Activated T-cell treated with anti-CD3 and anti-CD28 coated beads, Interleukin-2, amount 50 U/mL, for 24 hours (primary cell): ENCODE measurements around the gene ALDH1L1.
A peak's percentile ranks its signal among the peaks of the same experiment; 100 is the strongest.

ENCODE experiments used
- DNase-seq: peaks from one replicate; pipeline ENCODE4 v3.0.0-alpha.2; 2020
- H3K27ac Mint-ChIP-seq: 2 replicates; pipeline ENCODE4 v1.8.0; 2020; ENCODE audit warnings: mild to moderate bottlenecking, mixed read lengths
- H3K27me3 Mint-ChIP-seq: 2 replicates; pipeline ENCODE4 v1.8.0; 2020; ENCODE audit warnings: mixed read lengths
- H3K36me3 Mint-ChIP-seq: 2 replicates; pipeline ENCODE4 v1.8.0; 2020; ENCODE audit warnings: low read depth, mixed read lengths
- H3K4me1 Mint-ChIP-seq: 2 replicates; pipeline ENCODE4 v1.8.0; 2020; ENCODE audit warnings: low read depth, mixed read lengths
- H3K4me3 Mint-ChIP-seq: 2 replicates; pipeline ENCODE4 v1.8.0; 2020; ENCODE audit warnings: mild to moderate bottlenecking, moderate library complexity, mixed read lengths
- H3K9me3 Mint-ChIP-seq: 2 replicates; pipeline ENCODE4 v1.8.0; 2020; ENCODE audit warnings: mixed read lengths

The ALDH1L1 gene

DNA sequence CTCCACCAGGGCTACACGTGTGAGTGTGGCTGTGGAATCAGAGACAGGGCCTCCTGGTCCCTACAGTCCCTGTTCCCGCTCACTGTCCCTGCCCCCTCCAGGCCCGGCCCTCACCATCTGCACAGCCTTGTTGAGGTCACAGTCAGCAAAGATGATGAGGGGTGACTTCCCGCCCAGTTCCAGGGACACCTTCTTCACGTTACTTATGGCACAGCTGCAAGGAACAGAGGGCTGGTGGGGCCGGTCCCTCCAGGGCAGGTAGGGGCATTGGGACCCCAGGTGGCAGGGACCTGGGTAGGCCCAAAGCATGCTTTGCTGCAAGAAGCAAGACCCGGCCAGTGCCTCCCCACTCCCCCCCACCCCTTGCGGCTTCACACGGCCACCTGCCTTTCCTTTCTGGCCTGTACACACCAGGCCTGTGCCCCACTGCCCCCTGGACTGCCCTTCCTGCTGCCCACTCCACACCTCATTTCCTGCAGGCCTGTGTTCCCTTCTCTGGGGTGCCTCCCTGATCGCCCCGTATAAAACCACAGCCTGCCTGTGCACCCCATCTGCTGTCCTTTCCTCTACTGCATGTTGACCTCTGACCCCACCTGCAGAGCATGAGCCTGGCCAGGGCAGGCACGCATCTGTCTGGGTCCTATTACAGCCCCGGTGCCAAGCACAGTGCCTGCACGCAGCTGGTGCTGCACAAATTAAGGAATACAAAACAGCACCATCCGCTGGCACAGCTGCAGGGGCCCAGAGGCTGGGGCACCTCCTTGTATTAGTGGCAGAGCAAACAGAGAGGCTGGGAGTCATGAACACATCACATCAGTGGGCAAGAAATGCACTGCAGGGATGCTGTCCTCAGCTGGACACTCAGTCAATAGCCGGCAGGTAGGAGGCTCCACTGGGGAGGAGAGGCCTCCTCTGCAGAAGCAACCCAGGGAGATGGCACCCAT, 65.7 kb downstream of the ALDH1L1 start:
- H3K9me3 Mint-ChIP-seq, result no peaks in the 10 kb centered on the region
- H3K4me1 Mint-ChIP-seq, result no peaks in the 10 kb centered on the region
- DNase-seq, result peak; percentile 21
- no peak overlapping the region for H3K4me3 Mint-ChIP-seq
- H3K27ac Mint-ChIP-seq, result no peak overlapping the region
- no peaks in the 10 kb centered on the region for H3K27me3 Mint-ChIP-seq
- H3K36me3 Mint-ChIP-seq, result no peaks in the 10 kb centered on the region

DNA sequence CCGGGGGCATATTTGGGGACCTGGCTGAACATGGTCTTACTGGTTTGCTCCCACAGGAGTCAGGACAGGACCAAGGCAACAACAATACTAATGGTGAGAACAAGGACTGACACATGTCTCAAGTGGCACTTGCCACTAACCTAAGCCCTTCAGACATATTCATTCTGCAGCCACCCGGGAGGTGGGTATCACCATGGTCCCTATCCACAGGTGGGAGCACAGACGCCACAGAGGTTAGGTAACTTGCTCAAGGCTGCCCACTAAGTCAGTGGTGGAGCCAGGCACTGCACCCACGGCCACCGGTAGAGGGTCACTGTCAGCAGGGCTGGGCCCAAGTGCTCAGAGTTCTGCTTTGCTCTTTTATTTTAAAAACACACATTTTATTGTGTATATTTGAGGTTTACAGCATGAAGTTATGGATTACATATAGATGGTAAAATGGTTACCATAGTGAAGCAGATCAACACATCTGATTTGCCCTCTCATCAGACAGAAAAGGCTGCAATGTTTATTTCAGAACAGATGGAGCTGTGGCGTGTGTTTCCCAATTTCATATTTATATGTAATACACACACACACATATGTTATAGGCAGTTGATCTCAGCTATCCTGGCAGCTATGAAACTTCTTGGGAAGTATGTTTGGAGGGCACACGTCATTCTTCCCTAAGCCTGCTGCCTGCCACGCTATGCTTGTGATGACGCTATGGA, 66.5 kb downstream of the ALDH1L1 start:
- H3K27me3 Mint-ChIP-seq, result no peaks in the 10 kb centered on the region
- H3K9me3 Mint-ChIP-seq, result no peaks in the 10 kb centered on the region
- no peaks in the 10 kb centered on the region for H3K36me3 Mint-ChIP-seq
- H3K4me3 Mint-ChIP-seq, result no peak overlapping the region
- DNase-seq, result peak; percentile 30
- H3K4me1 Mint-ChIP-seq, result no peaks in the 10 kb centered on the region
- no peak overlapping the region for H3K27ac Mint-ChIP-seq

DNA sequence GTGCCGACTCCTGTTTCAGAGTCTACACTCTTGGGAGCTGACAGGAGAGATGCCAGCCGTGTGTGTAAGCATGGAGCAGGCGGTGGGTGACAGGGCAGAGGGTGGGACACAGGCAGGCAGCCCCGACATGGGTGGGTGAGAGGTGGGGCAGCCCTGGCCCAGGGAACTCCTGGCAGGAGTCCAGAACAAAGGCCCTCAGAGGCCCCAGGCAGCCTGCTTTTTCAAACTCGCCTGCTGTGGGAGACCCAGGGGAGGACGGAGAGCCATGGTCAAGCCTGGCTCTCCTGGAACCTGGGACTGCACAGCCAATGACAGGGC, 67.2 kb downstream of the ALDH1L1 start:
- H3K27ac Mint-ChIP-seq, result no peak overlapping the region
- peak; percentile 6 for DNase-seq
- no peaks in the 10 kb centered on the region for H3K4me1 Mint-ChIP-seq
- no peaks in the 10 kb centered on the region for H3K36me3 Mint-ChIP-seq
- H3K27me3 Mint-ChIP-seq, result no peaks in the 10 kb centered on the region
- no peaks in the 10 kb centered on the region for H3K9me3 Mint-ChIP-seq
- no peak overlapping the region for H3K4me3 Mint-ChIP-seq

DNA sequence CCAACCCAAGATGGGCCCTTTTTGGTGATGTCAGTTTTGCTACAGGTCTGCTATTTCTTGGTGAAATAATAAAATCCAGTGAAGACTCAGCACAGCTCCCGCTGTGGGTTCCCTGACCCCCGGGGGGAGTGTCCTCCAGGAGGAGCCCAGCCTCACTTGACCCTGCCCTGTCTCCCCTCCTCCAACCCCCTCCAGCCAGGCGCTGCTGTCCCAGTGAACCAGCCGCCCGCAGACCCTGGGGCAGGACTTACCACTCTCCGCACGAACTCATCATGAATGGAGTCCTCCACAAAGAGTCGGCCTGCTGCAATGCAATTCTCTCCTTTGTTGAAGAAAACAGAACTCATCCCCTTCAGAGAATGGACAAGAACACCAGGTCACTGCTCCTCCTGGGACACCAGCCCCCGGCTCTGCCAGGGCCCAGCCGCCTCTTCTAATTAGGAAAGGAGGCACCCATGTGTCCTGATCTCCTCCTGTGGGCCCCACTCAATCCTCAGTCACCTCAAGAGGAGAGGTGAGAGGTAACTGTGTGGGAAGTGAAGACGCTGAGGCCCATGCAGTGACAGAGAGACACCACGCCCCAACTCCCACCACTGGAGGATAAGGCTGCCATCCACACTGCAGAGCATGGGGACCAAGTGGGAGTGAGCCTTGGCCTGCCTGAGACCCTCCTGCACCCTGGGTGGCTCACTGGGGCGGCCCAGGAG, 67.7 kb downstream of the ALDH1L1 start:
- DNase-seq, result peak; percentile 19
- H3K27me3 Mint-ChIP-seq, result no peaks in the 10 kb centered on the region
- no peaks in the 10 kb centered on the region for H3K9me3 Mint-ChIP-seq
- no peaks in the 10 kb centered on the region for H3K36me3 Mint-ChIP-seq
- H3K4me1 Mint-ChIP-seq, result no peaks in the 10 kb centered on the region
- H3K4me3 Mint-ChIP-seq, result no peak overlapping the region
- H3K27ac Mint-ChIP-seq, result no peak overlapping the region

DNA sequence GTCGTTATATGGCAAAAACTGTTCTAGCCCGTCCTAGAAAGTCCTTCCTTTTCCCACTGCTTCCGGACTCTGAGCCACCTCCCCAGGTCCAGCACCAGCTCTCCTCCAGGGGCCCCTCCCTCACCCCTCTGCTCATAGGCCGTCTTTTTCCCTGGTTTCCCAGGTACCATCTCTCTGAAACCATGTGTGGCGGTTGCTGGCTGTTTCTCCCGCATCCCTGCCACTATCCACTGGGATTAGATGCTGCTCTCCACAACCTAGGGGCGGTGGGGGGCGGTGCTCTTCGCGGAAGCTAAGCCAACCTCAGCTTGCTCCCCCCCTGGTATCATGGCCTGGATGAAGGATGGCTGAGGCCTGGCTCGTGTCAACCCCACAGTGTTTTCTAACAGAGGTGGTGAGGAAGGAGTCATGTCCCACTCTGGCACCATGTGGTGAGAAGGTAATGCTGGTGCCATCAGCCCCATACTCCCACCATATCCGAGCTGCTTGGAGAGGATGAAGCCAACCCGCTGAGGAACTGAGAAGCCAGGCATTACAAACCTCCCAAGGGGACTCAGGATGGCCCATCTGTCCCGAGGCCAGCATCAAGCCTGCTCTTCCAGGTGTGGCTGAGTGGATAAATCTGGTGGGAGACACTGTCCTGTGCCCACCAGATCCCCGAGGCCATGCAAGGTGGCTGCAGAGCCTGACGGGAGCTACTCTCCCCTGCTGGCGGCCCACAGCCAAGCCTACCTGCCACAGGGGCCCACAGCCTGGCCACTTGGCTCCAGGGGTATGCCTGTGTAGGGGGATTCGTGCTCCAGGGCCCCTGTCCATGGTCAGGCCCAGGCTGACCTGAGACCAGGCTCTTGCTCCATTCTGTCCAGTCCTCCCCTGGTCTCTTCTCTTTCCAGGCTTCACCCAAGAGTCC, 68.6 kb downstream of the ALDH1L1 start:
- Mint-ChIP-seq H3K4me1 (no peaks in the 10 kb centered on the region), H3K9me3 (no peaks in the 10 kb centered on the region), H3K36me3 (no peaks in the 10 kb centered on the region), H3K27me3 (no peaks in the 10 kb centered on the region), H3K4me3 (no peak overlapping the region), H3K27ac (no peak overlapping the region)
- DNase-seq, result peak; percentile 22

DNA sequence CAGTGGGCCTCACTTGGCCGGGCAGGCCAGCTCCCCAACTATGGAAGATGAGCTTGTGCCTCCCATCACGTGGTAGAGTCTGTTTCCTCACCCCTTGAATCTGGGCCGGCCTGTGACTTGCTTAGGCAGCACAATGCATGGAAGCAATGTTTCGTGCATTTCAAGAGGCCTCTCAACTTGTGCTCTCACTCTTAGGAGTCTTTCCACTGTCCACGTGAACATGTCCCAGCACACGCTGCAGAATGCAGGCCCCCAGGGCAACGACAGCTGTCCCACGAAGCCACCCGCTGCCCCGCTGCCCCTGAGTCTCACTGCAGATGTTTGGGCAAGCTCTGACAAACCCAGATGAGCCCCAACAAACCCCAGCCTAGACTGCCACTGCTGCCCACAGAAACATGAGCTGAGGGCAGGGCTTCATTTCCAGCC, 69.2 kb downstream of the ALDH1L1 start:
- H3K4me1 Mint-ChIP-seq, result no peaks in the 10 kb centered on the region
- peak; percentile 11 for DNase-seq
- H3K27me3 Mint-ChIP-seq, result no peaks in the 10 kb centered on the region
- H3K4me3 Mint-ChIP-seq, result no peak overlapping the region
- no peak overlapping the region for H3K27ac Mint-ChIP-seq
- no peaks in the 10 kb centered on the region for H3K36me3 Mint-ChIP-seq
- H3K9me3 Mint-ChIP-seq, result no peaks in the 10 kb centered on the region

DNA sequence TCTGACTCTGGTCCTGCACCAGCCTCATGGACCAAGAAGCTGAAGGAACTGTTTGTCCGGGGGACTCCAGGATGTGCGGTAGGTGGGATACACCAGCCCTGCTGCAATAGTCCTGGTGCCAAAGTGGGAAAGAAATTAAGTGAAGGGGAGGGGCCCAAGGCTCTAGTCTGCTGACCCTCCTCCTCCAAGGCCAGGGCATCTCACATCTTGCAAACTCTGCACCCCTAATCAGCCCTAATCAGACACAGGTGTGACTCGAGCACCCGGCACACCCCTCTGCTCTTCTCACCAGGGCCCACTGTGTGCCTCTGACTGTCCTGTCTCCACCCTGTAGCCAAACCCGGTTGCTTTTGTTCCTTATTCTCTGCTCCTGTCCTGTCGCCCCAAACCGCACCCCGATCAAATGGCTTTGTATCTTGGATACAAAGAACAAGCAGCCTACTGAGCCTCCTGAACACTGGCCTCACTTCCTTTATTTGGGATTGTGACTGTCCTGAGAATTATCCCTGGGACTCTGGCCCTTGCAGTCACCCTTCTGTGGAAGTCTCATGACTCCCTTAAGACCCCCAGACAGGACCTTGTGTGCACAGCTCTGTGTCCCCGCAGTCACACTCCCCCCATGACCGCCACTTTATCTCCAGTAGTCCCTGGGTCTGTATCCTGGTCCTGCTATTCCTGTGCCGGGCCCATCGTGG, 69.8 kb downstream of the ALDH1L1 start:
- H3K4me1 Mint-ChIP-seq, result no peaks in the 10 kb centered on the region
- H3K4me3 Mint-ChIP-seq, result no peak overlapping the region
- DNase-seq, result no peak
- no peaks in the 10 kb centered on the region for H3K27me3 Mint-ChIP-seq
- H3K27ac Mint-ChIP-seq, result no peak overlapping the region
- no peaks in the 10 kb centered on the region for H3K9me3 Mint-ChIP-seq
- no peaks in the 10 kb centered on the region for H3K36me3 Mint-ChIP-seq

DNA sequence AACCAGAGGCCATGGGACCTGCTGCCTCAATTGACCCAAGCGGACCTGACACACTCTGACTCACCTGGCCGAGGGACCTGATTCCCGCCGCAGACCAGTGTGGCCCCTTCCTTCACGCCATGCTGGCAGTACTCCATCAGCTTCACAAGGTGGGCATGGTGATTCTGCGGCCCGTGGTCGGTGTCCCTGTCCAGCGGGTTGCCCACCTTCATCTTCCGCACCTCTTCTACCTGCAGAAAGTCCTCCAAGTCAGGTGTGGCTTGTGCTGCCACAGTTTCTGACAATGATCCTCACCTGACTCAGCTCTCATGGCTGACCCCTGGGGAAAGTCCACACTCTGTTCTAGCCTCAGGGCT, 70.5 kb downstream of the ALDH1L1 start:
- H3K4me1 Mint-ChIP-seq, result no peaks in the 10 kb centered on the region
- H3K27ac Mint-ChIP-seq, result no peak overlapping the region
- DNase-seq, result peak; percentile 15
- no peak overlapping the region for H3K4me3 Mint-ChIP-seq
- no peaks in the 10 kb centered on the region for H3K9me3 Mint-ChIP-seq
- no peaks in the 10 kb centered on the region for H3K36me3 Mint-ChIP-seq
- no peaks in the 10 kb centered on the region for H3K27me3 Mint-ChIP-seq

DNA sequence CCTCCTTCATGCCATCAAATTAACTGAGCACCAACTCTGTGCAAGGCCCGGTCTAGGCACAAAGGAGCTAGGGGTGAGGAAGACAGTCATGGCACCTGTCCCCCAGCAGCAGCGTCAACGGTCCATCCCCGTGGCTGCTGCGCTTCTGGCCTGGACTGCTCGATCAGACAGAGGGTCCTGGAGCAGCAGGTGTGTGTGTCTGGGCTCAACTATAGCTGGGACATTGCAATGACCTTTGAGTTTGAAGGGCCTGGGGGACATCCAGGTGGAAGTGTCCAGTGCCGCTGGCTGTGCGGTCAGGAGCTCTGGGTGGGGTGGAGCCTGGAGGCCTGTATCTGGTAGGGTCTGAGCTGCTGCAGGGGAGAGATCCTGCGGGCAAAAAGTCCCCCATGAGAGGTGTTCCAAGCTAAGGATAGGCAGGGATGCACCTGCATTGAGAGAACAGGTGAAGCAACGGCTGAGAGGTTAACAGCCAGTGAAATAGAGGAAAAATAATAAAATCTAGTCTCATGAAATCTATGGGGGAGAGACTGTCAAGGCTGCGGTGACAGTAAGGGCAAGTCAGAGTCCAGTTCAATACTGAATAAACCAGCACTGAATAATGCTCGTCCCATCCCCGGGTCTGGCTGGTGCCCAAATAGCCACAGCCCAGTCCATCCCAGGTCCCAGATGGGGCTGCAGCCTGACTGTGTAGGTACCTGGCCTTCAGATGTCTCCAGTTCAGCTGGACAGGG, 71.1 kb downstream of the ALDH1L1 start:
- Mint-ChIP-seq H3K36me3 (no peaks in the 10 kb centered on the region), H3K4me3 (no peak overlapping the region), H3K27ac (no peak overlapping the region), H3K9me3 (no peaks in the 10 kb centered on the region), H3K4me1 (no peaks in the 10 kb centered on the region), H3K27me3 (no peaks in the 10 kb centered on the region)
- DNase-seq, result peak; percentile 14

DNA sequence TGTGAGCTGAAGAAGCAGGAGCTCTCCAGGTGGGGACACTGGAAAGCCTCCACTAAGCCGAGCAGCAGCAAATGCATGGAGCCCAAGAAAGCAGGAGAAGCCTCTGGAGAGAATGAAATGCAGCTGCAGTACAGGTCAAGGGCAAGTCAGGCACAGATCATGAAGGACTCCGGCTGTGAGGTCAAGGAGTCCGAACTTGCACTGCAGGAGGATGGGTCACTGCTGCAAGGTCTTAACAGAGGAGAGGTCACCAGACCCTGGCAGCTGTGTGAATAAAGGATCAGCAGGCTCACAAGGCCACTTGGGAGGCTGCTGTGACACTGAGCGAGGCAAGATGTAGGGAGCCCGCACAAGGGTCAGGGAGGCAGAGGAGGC, 71.7 kb downstream of the ALDH1L1 start:
- Mint-ChIP-seq H3K36me3 (no peaks in the 10 kb centered on the region), H3K4me1 (no peaks in the 10 kb centered on the region), H3K27me3 (no peaks in the 10 kb centered on the region), H3K4me3 (no peak overlapping the region), H3K27ac (no peak overlapping the region), H3K9me3 (no peaks in the 10 kb centered on the region)
- DNase-seq, result peak; percentile 13

DNA sequence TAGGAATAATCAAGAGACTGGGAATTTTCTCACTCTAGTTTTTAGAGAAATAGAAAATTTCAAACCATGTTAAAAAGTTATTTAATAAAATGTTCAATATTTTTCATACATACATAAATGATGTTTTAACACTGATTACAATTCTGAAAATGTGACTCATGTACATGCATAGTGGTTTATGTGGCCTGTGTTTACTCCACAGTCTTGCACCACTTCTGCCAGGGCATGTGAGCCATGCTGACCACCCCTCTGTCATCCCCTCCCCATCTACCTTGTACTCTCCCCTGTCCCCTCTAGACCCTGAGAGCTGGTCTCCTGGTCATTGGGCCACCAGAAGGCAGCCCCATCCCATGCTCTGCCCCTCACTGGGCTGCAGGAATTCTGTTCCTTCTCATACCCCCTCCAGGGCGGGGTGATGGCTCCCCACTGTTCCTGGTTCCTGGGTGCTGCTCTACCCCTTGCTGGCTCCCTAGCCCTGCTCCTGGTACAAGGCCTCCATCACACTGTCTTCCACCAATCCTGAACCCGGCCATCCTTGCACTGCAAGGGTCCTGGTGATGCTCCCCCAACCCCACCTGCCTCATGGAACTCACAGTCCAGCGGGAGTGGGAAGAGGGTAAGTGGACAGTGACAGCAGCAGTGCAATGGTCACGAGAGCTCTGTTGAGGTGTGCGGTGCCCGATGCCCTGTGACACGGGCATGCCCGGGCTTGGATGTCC, 72.3 kb downstream of the ALDH1L1 start:
- no peak for DNase-seq
- H3K27me3 Mint-ChIP-seq, result no peaks in the 10 kb centered on the region
- H3K9me3 Mint-ChIP-seq, result no peaks in the 10 kb centered on the region
- no peaks in the 10 kb centered on the region for H3K36me3 Mint-ChIP-seq
- no peak overlapping the region for H3K4me3 Mint-ChIP-seq
- no peak overlapping the region for H3K27ac Mint-ChIP-seq
- H3K4me1 Mint-ChIP-seq, result no peaks in the 10 kb centered on the region

DNA sequence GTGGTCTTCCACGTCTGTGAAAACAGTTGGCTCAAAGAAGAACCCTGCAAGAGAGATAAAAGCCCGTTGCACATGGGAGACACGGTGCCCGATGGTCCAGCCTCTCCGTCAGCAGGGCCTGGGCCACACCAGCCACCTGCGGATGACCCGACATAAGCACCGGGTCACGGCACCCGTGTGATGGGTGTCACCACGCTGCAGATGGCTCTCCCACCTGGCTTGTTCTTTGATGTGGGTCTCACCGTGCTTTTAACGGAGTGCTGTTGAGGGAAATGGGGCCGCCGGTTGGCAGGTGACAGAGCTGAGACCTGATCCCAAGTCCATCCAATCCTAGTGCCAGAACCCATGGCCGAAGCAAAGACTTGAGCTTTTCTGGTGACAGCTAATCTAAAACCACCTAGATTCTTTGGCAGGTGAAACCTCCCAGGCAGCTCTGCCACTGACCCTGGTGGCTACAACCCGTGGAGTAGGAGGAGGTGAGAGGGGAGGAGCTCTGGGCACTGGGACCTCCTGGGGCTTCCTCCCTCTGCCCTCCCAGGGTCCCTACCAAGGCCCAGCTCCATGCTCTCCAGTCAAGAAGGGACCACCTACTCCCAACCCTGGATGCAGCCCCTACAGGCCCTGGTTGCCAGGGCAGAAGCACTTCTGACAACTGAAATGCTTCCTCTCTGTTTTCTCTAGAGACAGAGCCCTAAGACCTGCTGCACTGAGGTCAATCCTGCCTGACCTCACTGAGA, 73.0 kb downstream of the ALDH1L1 start:
- Mint-ChIP-seq H3K4me1 (no peaks in the 10 kb centered on the region), H3K9me3 (no peaks in the 10 kb centered on the region), H3K4me3 (no peak overlapping the region), H3K36me3 (no peaks in the 10 kb centered on the region), H3K27ac (no peak overlapping the region), H3K27me3 (no peaks in the 10 kb centered on the region)
- DNase-seq, result peak; percentile 24
